Gastrocnemius medialis (tissue), 4 donors: Measurements from ENCODE around the gene TTC17.

ENCODE experiments used
- POLR2A ChIP-seq, 2 donors: fragments of 450-650 bp; IDR thresholded peaks; one replicate each; pipeline ENCODE4 v1.6.1; 2017; ENCODE audit warnings: antibody characterized with exemption in 2 of 2, mild to moderate bottlenecking in 2 of 2, moderate library complexity in 2 of 2
- TF ChIP-seq, protein P1 (sequence below), 5 experiments: fragments of 450-650 bp in 3 of 5; fragments of 200-600 bp in 2 of 5; sonication (generic) in 2 of 5; IDR thresholded peaks in 4 of 5; conservative IDR thresholded peaks in 1 of 5; 1 replicate in 4 of 5; 2 replicates in 1 of 5; pipeline ENCODE4 v1.5.1; 2016 to 2019; ENCODE audit warnings: antibody characterized with exemption in 5 of 5, mild to moderate bottlenecking in 3 of 5, moderate library complexity in 3 of 5

DNA sequence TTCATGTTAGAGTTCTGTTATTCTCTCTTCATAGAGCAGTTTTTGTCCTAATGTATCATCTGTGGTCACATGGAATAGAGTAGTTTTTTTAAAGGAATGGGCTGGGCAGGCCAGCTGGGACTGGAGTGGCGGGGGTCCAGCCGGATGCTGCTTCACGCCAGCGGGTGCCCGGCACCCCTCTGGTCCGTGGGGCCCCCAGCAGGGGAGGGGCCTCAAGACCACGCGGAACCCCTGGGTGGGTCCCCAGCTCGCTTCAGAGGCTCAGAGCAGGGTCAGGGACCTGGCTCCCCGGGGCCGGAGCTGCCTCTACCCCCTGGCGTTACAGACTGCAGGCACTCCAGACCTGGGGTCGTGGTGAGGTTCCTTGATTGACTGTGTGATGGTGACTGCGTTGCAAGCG lies 162.8 kb downstream of the TTC17 start:
- TF ChIP-seq, protein P1, sequence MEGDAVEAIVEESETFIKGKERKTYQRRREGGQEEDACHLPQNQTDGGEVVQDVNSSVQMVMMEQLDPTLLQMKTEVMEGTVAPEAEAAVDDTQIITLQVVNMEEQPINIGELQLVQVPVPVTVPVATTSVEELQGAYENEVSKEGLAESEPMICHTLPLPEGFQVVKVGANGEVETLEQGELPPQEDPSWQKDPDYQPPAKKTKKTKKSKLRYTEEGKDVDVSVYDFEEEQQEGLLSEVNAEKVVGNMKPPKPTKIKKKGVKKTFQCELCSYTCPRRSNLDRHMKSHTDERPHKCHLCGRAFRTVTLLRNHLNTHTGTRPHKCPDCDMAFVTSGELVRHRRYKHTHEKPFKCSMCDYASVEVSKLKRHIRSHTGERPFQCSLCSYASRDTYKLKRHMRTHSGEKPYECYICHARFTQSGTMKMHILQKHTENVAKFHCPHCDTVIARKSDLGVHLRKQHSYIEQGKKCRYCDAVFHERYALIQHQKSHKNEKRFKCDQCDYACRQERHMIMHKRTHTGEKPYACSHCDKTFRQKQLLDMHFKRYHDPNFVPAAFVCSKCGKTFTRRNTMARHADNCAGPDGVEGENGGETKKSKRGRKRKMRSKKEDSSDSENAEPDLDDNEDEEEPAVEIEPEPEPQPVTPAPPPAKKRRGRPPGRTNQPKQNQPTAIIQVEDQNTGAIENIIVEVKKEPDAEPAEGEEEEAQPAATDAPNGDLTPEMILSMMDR (IDR thresholded peaks at IDR 0.05 in 4 of 5, conservative IDR thresholded peaks at IDR 0.05 in 1 of 5), result no peak
- TF ChIP-seq POLR2A (IDR thresholded peaks at IDR 0.05), result no peak
